ENCODE data around the gene OCA2.

- no peak for TF ChIP-seq CTCF (IDR thresholded peaks at IDR 0.05; ENCODE audit: low read depth, low read length)
- TF ChIP-seq EZH2phosphoT487 (IDR thresholded peaks at IDR 0.05; ENCODE audit: low read depth): no peak
These were observed 28.9 kb upstream of the OCA2 start for GRCh38 chr15:28128031-28128430.
